Mesenchymal stem cell (in vitro differentiated cells and primary cell): Measurements from ENCODE around the gene DHRS7.

Experiments used
- DNase-seq: peaks from one replicate; pipeline ENCODE4 v3.0.0-alpha.2; 2013
- H2AFZ ChIP-seq: one replicate; pipeline ENCODE4 v1.6.1; 2013; ENCODE audit warnings: low read depth, mild to moderate bottlenecking, control low read depth, inconsistent platforms, low read length, moderate library complexity
- H2AK5ac ChIP-seq: 2 replicates; pipeline ENCODE4 v1.6.1; 2013; ENCODE audit warnings: low read length, moderate library complexity, mild to moderate bottlenecking, inconsistent platforms; ENCODE audit not compliant: severe bottlenecking
- H2BK120ac ChIP-seq: one replicate; pipeline ENCODE4 v1.6.1; 2013; ENCODE audit warnings: low read depth, mild to moderate bottlenecking, inconsistent platforms, low read length, moderate library complexity
- H2BK12ac ChIP-seq, 2 experiments: one replicate each; pipeline ENCODE4 v1.6.1; 2013; ENCODE audit warnings: inconsistent platforms in 2 of 2, low read length in 2 of 2, mild to moderate bottlenecking in 2 of 2, moderate library complexity in 2 of 2, control low read depth in 1 of 2
- H2BK15ac ChIP-seq: one replicate; pipeline ENCODE4 v1.6.1; 2013; ENCODE audit warnings: mild to moderate bottlenecking, low read depth, inconsistent platforms; ENCODE audit not compliant: poor library complexity, severe bottlenecking
- H2BK5ac ChIP-seq: 2 replicates; pipeline ENCODE4 v1.6.1; 2013; ENCODE audit warnings: low read depth, mild to moderate bottlenecking, low read length, control low read depth, inconsistent platforms; ENCODE audit not compliant: poor library complexity, severe bottlenecking
- H3K14ac ChIP-seq, 2 experiments: one replicate each; pipeline ENCODE4 v1.6.1; 2013; ENCODE audit warnings: inconsistent platforms in 2 of 2, low read length in 2 of 2, control low read depth in 1 of 2, mild to moderate bottlenecking in 1 of 2, moderate library complexity in 1 of 2
- H3K18ac ChIP-seq, 2 experiments: one replicate each; pipeline ENCODE4 v1.6.1; 2013; ENCODE audit warnings: inconsistent platforms in 2 of 2, low read length in 2 of 2, control low read depth in 1 of 2, low read depth in 1 of 2, mild to moderate bottlenecking in 1 of 2
- H3K23ac ChIP-seq, 2 experiments: one replicate each; pipeline ENCODE4 v1.6.1; 2013; ENCODE audit warnings: inconsistent platforms in 2 of 2, low read length in 2 of 2, mild to moderate bottlenecking in 2 of 2, moderate library complexity in 2 of 2, control low read depth in 1 of 2
- H3K27ac ChIP-seq: 2 replicates; pipeline ENCODE4 v1.5.1; 2013; ENCODE audit warnings: mild to moderate bottlenecking, moderate library complexity, low read length, control low read depth, inconsistent platforms; ENCODE audit not compliant: poor library complexity, severe bottlenecking
- H3K27me3 ChIP-seq, 2 experiments: 2 replicates each; pipeline versions ENCODE4 v1.6.1 to v1.7.0; 2013; ENCODE audit warnings: low read length in 2 of 2, mild to moderate bottlenecking in 2 of 2, moderate library complexity in 2 of 2, control low read depth in 1 of 2, inconsistent platforms in 1 of 2; ENCODE audit not compliant: control insufficient read depth in 1 of 2, insufficient read depth in 1 of 2
- H3K36me3 ChIP-seq, 2 experiments: 2 replicates each; pipeline versions ENCODE4 v1.6.1 to v1.7.0; 2013; ENCODE audit warnings: low read length in 2 of 2, control low read depth in 1 of 2, inconsistent platforms in 1 of 2, low read depth in 1 of 2, mild to moderate bottlenecking in 1 of 2; ENCODE audit not compliant: insufficient read depth in 2 of 2, control insufficient read depth in 1 of 2
- H3K4ac ChIP-seq, 2 experiments: one replicate each; pipeline ENCODE4 v1.6.1; 2013; ENCODE audit warnings: inconsistent platforms in 2 of 2, low read length in 2 of 2, mild to moderate bottlenecking in 2 of 2, moderate library complexity in 2 of 2, control low read depth in 1 of 2, low read depth in 1 of 2
- H3K4me1 ChIP-seq: 2 replicates; pipeline ENCODE4 v1.6.1; 2013; ENCODE audit warnings: low read depth, low read length, control low read depth; ENCODE audit not compliant: control insufficient read depth, insufficient read depth
- H3K4me2 ChIP-seq: 2 replicates; pipeline ENCODE4 v1.6.1; 2013; ENCODE audit warnings: low read length, mild to moderate bottlenecking, inconsistent platforms; ENCODE audit not compliant: poor library complexity, severe bottlenecking
- H3K4me3 ChIP-seq, 2 experiments: 2 replicates each; pipeline versions ENCODE4 v1.5.1 to v1.7.0; 2013; ENCODE audit warnings: low read length in 2 of 2, mild to moderate bottlenecking in 2 of 2, control low read depth in 1 of 2, low read depth in 1 of 2; ENCODE audit not compliant: insufficient read depth in 1 of 2
- H3K79me1 ChIP-seq: replicated peaks from 2 replicates; pipeline ENCODE4 v1.6.1; 2013; ENCODE audit warnings: mild to moderate bottlenecking, control low read depth, low read length, inconsistent platforms; ENCODE audit not compliant: poor library complexity, severe bottlenecking
- H3K9ac ChIP-seq: 2 replicates; pipeline ENCODE4 v1.7.0; 2013; ENCODE audit warnings: mild to moderate bottlenecking, low read length, moderate library complexity
- H3K9me3 ChIP-seq: 2 replicates; pipeline ENCODE4 v1.7.0; 2013; ENCODE audit warnings: mild to moderate bottlenecking, low read length; ENCODE audit not compliant: control insufficient read depth
- H4K8ac ChIP-seq: one replicate; pipeline ENCODE4 v1.6.1; 2013; ENCODE audit warnings: inconsistent platforms, mild to moderate bottlenecking, low read length, moderate library complexity
- H4K91ac ChIP-seq: one replicate; pipeline ENCODE4 v1.6.1; 2013; ENCODE audit warnings: mild to moderate bottlenecking, low read length, inconsistent platforms
- WGBS: methylation state at CpG from one replicate; pipeline ENCODE4 v1.1.7; 2013; ENCODE audit warnings: mixed read lengths; 5-methylcytosine and 5-hydroxymethylcytosine counted together

DHRS7 gene

DNA sequence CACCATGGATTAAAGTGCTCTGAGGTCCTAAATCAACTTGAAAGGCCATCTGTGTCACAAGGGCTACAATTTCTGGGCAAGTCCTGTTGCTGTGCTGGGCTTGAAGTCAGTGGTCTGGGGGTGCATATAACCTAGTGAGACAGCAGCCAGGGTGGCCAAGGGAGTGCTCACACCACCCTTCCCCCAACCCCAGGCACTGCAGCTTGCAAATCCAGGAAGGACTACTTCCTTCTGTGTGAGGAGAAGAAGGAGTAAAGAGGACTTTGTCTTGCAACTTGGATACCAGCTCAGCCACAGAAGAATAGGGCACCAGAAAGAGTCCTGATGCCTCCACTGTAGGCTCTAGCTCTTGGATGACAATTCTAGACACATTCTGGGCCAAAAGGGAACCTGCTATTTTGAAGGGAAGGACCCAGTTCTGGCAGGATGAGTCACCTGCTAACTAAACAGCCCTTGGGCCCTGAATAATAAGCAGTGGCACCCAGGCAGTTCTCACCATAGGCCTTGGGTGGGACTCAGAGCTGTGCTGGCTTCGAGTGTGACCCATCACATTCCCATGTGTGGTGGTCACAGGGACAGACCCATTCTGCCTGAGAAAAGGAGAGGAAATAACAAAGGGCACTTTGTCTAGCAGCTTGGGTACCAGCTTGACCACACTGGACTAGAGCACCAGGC is 32.6 kb upstream of the DHRS7 start:
- 67% methylated on average over 1 of the region's 1 CpG for WGBS
- Histone ChIP-seq H2BK120ac (no peak overlapping the region), H4K91ac (no peak overlapping the region), H3K4me1 (no peaks in the 10 kb centered on the region), H3K27ac (no peak overlapping the region), H4K8ac (no peak overlapping the region), H2AFZ (no peak overlapping the region), H3K79me1 (no peaks in the 10 kb centered on the region), H3K4me3 (no peak overlapping the region), H3K18ac (no peak overlapping the region), H3K4ac (no peak overlapping the region), H3K4me2 (no peak overlapping the region), H2BK12ac (no peak overlapping the region), H3K36me3 (no peaks in the 10 kb centered on the region), H3K27me3 (no peaks in the 10 kb centered on the region), H3K9ac (no peak overlapping the region), H2BK15ac (no peak overlapping the region), H2AK5ac (no peak overlapping the region), H3K23ac (no peak overlapping the region), H2BK5ac (no peak overlapping the region), H3K14ac (peak overlapping the region in 1 of 2 experiments; percentile 39), H3K9me3 (peaks cover 18% of the 10 kb centered on the region)
- DNase-seq = no peak

DNA sequence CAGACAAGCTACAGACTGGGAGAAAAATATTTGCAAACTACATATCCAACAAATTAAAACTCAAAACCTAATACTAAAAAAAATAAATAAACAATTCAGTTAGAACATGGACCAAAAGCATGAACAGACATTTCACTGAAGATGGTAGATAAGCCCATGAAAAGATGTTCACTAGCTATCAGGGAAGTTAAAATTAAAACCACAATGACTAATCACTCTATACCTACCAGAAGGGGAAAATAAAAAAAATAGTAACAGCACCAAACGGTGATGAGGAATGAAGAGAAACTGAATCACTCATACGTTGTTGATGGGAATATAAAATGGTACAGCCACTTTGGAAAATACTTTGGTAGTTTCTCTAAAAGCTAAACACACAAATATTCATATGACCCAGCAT is 31.1 kb upstream of the DHRS7 start:
- H4K91ac ChIP-seq = no peak overlapping the region
- H2BK5ac ChIP-seq = no peak overlapping the region
- H3K36me3 ChIP-seq = no peaks in the 10 kb centered on the region
- H3K79me1 ChIP-seq = no peaks in the 10 kb centered on the region
- H3K4ac ChIP-seq = no peak overlapping the region
- no peak overlapping the region for H2BK15ac ChIP-seq
- no peaks in the 10 kb centered on the region for H3K4me1 ChIP-seq
- H2AK5ac ChIP-seq = no peak overlapping the region
- no peak overlapping the region for H3K4me3 ChIP-seq
- no peaks in the 10 kb centered on the region for H3K27me3 ChIP-seq
- no peak overlapping the region for H2BK120ac ChIP-seq
- H3K4me2 ChIP-seq = no peak overlapping the region
- no peak overlapping the region for H3K14ac ChIP-seq
- no peak overlapping the region for H3K23ac ChIP-seq
- H3K9me3 ChIP-seq = peaks cover 18% of the 10 kb centered on the region
- no peak overlapping the region for H2BK12ac ChIP-seq
- no CpG with 5 or more reads among the region's 2 CpGs for WGBS
- H2AFZ ChIP-seq = no peak overlapping the region
- H3K18ac ChIP-seq = no peak overlapping the region
- no peak for DNase-seq
- no peak overlapping the region for H4K8ac ChIP-seq
- H3K27ac ChIP-seq = no peak overlapping the region
- H3K9ac ChIP-seq = no peak overlapping the region

DNA sequence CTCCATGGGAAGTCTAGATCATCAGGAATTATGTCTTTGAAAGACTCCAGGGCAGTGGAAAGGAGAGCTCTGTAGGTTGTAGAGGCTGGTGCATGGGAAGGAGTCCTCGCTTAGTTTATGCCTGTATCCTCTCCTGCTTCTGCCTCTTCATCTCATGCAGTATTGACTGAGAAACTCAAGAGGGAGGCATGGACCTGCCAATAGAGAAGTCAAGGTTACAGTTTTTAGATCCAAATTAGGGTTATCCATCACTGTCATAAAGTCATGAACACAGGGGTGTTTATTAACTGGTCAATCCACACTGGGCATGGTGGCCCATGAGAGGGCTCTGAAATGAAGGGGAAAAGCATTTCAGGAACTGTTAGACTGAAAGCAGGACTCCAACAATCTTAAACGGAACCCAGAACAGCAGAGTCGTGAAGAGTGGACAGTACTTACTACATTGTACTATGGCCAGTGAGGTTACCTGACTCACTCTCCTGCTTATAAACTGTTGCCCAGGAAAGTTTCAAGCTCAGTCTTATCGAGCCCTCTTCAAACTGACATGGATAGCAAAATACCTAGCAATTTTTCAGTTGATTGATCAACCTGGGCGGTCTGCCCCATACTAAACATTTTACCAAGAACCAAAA is 30.1 kb upstream of the DHRS7 start:
- Histone ChIP-seq H3K4me1 (no peaks in the 10 kb centered on the region), H2AK5ac (no peak overlapping the region), H2BK120ac (no peak overlapping the region), H2BK15ac (no peak overlapping the region), H3K36me3 (no peaks in the 10 kb centered on the region), H3K4ac (no peak overlapping the region), H3K9ac (no peak overlapping the region), H3K27ac (no peak overlapping the region), H2BK5ac (no peak overlapping the region), H3K27me3 (no peaks in the 10 kb centered on the region), H2AFZ (no peak overlapping the region), H3K23ac (no peak overlapping the region), H2BK12ac (no peak overlapping the region), H4K91ac (no peak overlapping the region), H3K9me3 (peaks cover 18% of the 10 kb centered on the region), H4K8ac (no peak overlapping the region), H3K14ac (no peak overlapping the region), H3K18ac (no peak overlapping the region), H3K4me2 (no peak overlapping the region), H3K79me1 (no peaks in the 10 kb centered on the region), H3K4me3 (no peak overlapping the region)
- WGBS = 89% methylated on average over 4 of the region's 5 CpGs
- DNase-seq = no peak

DNA sequence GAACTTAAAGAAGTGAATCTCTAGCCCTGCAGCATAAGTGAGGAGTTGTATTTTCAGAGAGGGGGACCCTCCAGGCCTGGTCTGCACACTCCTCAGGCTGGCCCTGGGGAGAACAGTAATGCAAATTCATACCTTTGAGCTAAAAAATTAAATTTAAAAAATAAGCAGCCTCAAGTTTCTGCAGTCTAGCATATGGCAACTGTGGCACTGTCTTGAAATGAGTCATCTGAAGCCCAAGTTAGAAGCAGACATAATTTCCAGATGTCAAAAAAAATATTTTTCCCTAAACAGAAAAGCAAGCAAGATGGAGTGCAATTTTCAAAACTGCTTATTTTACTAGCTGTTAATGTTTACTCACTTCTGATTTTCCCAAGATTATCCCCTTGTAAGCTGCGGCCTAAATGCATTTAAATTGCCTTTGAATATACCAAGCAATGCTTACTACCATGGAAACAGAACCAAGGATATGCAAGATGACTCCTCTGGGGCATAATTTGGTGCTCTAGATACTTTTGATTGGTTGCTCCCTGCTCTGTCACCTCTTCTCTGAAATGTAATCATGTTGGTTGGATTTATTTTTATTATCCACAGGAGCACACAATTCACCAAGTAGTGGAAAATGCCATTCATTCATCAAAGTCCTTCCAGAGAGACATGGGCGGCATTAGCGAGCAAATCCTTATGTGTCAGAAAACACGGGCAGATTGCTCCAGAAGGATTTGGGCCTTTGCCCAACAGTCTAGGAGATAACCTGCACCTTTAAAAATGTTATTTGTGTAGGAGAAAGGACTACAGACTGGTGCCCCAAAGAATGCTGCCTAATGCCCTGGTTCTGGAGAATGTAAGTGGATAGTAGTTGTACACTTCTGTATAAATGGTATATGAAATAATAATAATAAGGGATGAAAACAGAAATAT is 25.0 kb upstream of the DHRS7 start:
- H2BK5ac ChIP-seq = no peak overlapping the region
- H2BK12ac ChIP-seq = no peak overlapping the region
- H3K23ac ChIP-seq = no peak overlapping the region
- no peak overlapping the region for H2BK120ac ChIP-seq
- no peak overlapping the region for H2AFZ ChIP-seq
- no peaks in the 10 kb centered on the region for H3K4me1 ChIP-seq
- H4K91ac ChIP-seq = no peak overlapping the region
- no peak overlapping the region for H2BK15ac ChIP-seq
- no peak for DNase-seq
- no peak overlapping the region for H4K8ac ChIP-seq
- no peaks in the 10 kb centered on the region for H3K36me3 ChIP-seq
- no peak overlapping the region for H3K4me2 ChIP-seq
- 78% methylated on average over 4 of the region's 4 CpGs for WGBS
- no peaks in the 10 kb centered on the region for H3K27me3 ChIP-seq
- no peak overlapping the region for H3K4me3 ChIP-seq
- no peak overlapping the region for H3K27ac ChIP-seq
- H3K79me1 ChIP-seq = no peaks in the 10 kb centered on the region
- no peak overlapping the region for H3K9ac ChIP-seq
- no peak overlapping the region for H2AK5ac ChIP-seq
- no peak overlapping the region for H3K14ac ChIP-seq
- H3K9me3 ChIP-seq = no peaks in the 10 kb centered on the region
- H3K4ac ChIP-seq = no peak overlapping the region
- no peak overlapping the region for H3K18ac ChIP-seq
